T-helper 1 cell (primary cell): Measurements from ENCODE around the gene RAB11B.
"Not testable (repeated sequence)": the region's sequence is repeated elsewhere in the genome, so short reads cannot be mapped to it uniquely, and the experiment has no call there.

Experiments used
- DNase-seq, 5 donors: peaks; one replicate each; pipeline ENCODE4 v3.0.0-alpha.2; 2012 to 2020
- total RNA-seq, 4 donors: gene quantifications; one replicate each; lab custom pipeline; 2026; lab: John Stamatoyannopoulos, UW

The RAB11B gene
- total RNA-seq, result 20.2 to 25.4 (median 22.2) reads per million in 4 donors

DNA sequence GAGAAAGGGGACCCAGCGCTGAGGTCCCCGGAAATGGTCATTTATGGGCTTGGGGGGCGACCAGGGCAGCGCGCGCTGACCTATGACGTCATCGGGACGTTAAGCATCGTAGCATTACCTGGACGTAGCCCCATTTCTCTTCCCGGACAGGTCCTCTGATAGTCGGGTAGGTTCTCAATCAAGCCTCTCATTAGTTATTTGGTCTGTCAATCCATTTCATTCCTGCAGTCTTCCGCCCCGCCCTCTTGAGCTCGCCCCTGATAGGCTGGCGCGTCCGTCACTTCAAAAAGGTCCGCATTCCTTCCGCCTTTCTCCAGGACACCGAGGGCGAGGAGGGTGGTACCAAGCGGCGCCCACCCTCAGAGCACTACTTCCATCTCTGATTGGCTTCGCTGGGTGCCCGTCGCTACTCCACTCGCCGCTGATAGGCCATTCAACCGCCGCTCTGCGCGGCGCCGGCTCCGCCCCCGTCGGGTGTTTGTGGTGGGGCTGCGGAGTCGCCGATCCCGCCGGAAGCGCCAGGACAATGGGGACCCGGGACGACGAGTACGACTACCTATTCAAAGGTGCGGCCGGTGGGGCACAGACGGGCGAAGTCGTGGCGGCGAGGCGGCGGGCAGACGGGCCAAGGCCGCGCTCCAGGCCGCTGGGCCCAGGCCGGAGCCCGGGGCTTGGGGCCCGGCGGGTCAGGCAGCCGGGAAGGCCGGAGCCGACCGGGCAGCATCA lies at the start of gene RAB11B:
TSS of gene RAB11B (plus strand) at position 470 of the 726 bp plus-strand sequence. CDS start at position 527, 57 bp downstream.
- peak; percentile 96 to 100 (median 97) for DNase-seq

DNA sequence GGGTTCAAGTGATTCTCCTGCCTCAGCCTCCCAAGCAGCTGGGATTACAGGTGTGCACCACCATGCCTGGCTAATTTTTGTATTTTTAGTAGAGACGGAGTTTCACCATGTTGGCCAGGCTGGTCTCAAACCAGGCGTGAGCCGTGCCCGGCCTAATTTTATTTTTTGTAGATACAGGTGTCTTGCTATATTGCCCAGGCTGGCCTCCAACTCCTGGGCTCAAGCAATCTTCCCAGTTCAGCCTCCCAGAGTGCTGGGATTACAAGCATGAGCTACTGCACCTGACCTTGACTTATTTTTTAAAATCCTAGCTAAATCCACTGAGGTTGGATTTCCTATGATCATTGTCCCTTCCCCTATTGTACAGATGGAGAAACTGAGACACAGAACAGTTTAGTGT lies 48.7 kb upstream of the RAB11B start:
- DNase-seq, result not testable (repeated sequence)

DNA sequence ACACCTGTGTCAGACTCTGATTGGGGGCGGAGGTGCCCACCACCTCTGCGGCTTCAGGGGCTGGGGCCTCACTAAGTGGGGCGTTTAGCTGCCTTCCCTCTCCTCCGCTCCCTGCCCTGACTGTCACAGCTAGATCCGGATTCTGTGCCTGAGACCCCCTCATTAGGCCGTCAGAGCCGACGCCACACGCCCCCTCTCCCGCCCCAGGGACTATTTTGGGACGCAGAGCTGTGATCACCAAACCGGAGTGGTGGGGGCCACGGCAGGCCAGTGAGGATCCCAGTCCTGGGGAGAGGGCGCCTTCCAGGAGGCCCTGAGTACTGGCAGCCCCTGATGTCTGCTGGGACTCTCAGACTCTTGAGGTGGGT lies 47.9 kb upstream of the RAB11B start:
- no peak for DNase-seq

DNA sequence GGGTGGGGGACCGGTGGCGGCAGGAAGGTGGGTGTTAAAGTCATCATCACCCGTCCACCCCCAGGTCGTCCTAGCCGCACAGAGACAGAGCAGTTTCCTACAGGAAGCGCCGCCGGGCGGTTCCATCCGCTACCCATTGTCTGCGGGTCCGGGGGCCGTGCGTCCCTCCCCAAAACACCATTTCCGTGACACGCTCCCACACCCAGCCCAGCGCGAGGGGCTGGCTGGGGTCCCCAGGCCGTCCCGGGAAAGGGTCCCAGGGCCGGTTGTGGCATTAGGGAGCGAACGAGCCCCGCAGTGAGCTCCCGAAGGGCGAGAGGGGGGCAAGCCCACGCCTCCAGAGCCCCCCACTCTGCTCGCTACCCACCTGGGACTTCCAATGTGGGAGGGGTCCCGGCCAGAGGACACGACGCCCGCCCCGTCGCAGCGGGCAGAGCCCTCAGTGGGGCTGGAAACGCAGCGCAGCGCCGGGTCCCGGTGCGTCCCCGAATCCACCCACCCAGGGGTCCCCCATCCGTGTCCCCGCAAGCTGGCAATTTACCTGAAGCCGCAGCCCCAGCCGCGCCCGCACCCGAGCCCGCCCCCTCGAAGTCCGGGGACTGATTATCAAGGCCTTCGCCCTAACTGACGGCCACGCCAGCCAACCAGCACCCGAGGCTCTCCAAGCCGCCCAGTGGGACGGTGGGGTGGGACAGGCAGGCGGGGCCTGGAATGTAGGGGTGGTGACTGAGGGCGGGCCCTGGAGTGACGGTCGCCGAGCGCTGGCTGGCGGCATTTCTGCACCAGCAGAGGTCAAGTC lies 47.3 kb upstream of the RAB11B start, which contains the start of gene KANK3:
TSS of gene KANK3 (minus strand) at position 579 of the 799 bp plus-strand sequence. CDS start 5,434 bp downstream, outside the sequence.
- DNase-seq, result peak; percentile 80 to 95 (median 87)

DNA sequence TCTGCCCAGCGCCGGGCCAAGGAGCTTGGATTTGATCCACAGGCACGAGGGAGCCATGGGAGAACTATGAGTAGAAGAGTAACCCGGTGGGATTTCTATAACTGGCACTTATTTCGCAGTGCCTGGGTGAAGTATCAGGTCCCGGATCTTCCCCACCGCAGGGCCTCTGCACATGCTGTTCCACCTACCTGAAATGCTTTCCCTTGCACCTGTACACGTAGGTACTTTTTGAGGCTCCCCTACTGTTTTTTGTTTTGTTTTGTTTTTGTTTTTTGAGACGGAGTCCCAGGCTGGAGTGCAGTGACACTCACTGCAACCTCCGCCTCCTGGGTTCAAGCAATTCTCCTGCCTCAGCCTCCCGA lies 46.7 kb upstream of the RAB11B start:
- DNase-seq, result no peak

DNA sequence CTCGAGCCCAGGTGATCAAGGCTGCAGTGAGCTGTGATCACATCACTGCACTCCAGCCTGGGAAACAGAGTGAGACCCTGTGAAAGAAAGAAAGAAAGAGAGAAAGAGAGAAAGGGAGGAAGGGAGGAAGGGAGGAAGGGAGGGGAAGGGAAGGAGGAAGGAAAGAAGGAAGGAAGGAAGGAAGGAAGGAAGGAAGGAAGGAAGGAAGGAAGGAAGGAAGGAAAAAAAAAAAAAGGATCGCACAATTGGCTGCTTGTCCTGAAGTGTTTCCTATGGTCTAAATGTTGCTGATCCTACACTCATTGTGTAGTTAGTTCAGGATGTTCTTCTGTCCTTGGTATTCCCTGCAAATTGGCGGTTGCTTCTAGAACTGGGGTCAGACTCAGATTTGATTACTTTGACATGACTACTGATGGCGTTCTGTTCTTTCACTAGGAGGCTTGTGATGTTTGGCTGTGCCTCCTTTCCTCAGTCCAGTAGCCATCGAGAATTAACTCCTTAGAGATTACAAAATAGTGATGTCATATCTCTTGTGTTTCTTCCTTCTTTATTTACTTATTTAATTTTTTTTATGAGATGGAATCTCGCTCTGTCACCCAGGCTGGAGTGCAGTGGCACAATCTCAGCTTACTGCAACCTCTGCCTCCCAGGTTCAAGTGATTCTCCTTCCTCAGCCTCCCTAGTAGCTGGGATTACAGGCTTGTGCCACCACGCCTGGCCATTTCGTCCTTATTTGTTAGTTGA lies 40.4 kb upstream of the RAB11B start:
- not testable (repeated sequence) for DNase-seq

DNA sequence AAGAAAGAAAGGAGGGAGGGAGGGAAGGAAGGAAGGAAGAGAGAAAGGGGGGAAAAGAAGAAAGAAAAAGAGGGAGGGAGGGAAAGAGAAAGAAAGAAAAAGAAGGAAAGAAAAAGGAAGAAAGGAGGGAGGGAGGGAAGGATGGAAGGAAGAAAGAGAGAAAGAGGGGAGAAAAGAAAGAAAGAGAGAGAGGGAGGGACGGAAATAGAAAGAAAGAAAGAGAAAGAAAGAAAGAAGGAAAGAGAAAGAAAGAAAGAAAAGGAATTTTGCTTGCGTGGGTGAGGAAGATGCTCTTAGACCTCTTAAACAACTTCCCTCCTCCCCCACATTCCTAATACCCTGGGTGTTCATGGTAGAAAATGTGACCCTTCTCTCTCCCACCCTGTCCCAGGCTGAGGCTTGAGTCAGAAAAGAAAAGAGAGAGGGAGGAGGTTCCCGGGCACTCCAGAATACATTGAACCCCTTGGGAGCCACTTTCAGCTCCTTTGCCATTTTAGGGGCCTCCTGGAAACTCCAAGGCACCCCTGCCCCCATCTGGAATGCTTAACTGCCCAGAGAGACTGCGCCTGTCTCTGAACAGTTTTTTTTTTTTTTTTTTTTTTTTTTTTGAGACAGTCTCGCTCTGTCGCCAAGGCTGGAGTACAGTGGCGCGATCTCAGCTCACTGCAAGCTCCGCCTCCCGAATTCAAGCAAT lies 37.9 kb upstream of the RAB11B start:
- no peak for DNase-seq

DNA sequence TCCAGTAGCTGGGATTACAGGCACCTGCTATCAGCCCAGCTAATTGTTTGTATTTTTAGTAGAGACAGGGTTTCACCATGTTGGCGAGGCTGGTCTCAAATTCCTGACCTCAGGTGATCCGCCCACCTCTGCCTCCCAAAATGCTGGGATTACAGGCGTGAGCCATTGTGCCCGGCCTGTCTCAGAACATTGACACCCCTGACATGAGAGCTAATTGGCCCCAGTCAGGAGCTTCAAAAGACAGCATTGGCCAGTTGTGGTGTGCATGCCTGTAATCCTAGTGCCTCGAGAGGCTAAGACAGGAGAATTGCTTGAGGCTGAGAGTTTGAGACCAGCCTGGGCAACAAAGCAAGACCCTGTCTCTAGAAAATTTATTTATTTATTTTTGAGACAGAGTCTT lies 37.3 kb upstream of the RAB11B start:
- not testable (repeated sequence) for DNase-seq

DNA sequence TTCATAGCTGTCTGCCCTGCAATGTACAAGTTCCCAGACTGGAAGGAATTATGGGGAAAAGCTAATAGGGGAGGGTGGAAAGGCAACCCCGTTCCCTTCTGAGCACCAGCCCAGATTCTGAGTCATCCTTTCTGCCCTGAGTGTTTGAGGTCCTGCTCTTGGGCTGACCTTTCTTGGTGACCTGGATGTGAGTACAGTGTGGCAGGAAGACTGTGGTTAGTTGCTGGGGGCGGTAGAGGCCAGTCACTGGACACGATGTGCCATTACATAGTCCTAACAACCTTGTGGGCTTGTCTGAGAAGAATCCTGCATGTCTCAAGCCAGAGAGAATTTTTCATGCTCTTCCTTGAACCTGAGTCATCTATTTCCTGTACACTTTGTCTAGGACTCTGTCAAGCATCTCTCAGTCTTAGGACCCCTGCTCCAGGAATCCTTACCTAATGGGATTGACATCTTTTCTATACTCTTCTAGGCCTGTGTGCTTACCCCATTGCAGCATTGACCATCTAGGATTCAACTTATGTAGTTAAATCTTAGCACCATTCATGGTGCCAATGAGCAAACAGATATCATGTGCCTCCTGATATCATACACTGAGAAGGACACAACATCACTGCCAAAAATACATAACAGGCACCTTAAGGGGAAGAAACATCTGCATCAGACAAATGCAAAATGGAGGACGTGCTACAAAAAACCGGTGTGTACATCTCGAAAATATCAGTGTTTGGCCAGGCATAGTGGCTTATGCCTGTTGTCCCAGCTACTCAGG lies 34.3 kb upstream of the RAB11B start:
- no peak for DNase-seq

DNA sequence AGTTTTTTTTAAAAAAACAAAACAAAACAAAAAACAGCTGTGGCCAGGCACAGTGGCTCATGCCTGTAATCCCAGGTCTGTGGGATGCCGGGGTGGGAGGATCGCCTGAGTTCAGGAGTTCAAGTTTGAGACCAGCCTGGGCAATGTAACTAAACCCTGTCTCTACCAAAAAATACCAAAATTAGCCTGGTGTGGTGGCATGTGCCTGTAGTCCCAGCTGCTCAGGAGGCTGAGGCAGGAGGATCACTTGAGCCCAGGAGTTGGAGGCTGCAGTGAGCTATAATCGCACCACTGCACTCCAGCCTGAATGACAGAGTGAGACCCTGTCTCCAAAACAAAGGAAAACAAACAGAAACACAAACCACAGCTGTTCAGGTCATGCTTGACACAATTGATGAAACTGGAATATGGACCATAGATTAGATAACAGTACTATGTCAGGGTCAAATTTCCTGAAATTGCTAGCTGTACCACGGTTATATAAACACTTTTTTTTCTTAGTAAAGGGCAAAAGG lies 33.1 kb upstream of the RAB11B start:
- DNase-seq, result no peak

DNA sequence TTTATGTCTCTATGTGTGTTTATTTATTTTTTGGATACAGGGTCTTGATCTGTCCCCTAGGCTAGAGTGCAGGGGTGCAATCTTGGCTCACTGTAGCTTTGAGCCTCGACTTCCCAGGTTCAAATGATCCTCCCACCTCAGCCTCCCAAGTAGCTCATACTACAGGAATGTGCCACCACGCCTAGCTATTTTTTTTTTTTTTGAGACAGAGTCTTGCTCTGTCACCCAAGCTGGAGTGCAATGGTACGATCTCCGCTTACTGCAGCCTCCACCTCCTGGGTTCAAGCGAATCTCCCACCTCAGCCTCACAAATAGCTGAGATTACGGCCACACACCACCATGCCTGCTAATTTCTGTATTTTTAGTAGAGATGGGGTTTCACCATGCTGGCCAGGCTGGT lies 31.2 kb upstream of the RAB11B start:
- no peak for DNase-seq

DNA sequence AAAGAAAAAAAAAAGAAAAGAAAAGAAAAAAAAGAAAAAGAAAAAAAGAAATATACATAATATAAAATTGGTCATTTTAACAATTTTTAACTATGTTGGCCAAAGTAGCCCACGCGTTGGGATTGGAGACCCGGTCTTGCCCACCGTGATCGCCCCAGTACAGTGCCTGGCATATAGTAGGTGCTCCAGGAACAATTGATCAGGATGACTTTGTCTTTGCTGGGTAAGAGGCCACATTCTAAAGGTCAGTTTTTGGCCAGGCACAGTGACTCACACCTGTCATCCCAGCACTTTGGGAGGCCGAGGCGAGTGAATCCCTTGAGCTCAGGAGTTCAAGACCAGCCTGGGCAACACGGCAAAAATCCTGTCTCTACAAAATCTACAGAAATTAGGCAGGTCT lies 30.0 kb upstream of the RAB11B start:
- DNase-seq, result no peak

DNA sequence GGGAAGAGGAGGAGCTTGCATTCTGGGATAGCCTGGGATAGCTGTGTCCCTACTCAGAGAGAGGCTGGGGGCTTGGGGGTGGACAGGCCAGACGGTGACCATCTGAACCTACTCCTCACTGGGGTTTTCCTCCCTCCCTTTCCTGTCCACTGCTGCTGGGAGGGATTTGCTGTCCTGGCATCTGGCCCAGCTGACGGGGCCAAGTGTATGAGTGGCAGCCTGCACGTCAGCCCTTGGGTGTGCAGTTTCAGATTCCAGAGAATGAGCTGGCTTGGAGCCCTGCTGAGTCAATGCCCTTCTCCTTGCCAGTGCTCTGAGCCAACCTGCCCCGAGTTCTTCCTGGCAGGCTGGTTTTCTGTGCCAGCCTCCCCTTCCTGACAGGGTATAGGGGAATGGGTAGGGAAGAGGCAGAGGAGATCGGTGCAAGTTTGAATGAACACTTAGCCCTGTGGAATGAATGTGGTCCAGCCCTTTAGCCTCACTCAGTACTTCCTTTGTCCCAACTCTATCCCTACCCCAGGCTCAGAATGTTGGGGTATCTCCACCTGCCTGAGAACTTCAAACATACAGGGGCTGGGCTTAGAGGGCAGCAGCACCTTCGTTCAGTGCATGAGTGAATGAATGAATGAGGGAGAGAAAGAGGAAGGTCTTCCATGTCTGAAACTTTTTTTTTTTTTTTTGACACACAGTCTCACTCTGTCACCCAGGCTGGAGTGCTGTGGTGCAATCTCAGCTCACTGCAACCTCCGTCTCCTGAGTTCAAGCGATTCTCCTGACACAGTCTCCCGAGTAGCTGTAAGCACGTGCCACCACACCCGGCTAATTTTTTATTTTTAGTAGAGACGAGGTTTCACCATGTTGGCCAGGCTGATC lies 28.0 kb upstream of the RAB11B start:
- DNase-seq, result no peak

DNA sequence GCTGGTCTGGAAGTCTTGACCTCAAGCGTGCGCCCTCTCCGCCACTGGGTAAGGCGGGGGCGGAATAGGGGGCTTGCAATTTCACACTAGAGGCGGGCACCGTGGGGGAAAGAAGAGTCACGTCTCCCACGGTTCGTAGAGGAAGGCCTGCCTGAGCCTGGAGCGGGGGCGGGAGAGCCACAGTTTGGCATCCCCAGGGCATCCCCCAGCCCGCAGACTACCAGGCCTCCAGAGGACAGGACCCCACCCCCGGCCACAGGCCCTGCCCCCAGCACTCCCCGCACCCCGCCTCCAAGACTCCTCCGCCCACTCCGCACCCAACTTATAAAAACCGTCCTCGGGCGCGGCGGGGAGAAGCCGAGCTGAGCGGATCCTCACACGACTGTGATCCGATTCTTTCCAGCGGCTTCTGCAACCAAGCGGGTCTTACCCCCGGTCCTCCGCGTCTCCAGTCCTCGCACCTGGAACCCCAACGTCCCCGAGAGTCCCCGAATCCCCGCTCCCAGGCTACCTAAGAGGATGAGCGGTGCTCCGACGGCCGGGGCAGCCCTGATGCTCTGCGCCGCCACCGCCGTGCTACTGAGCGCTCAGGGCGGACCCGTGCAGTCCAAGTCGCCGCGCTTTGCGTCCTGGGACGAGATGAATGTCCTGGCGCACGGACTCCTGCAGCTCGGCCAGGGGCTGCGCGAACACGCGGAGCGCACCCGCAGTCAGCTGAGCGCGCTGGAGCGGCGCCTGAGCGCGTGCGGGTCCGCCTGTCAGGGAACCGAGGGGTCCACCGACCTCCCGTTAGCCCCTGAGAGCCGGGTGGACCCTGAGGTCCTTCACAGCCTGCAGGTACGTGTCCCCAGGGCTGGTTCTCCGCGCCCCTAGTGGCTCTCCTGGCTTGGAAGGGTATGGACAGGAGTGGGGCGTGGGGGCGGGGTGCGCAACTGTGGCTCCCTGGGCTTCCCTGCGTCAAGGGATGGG lies 26.1 kb upstream of the RAB11B start, which contains the start of gene ANGPTL4:
TSS of gene ANGPTL4 (plus strand) at position 353 of the 969 bp plus-strand sequence. CDS start at position 520, 167 bp downstream.
- peak in 2 of 5 donors; percentile 16 to 45 for DNase-seq

DNA sequence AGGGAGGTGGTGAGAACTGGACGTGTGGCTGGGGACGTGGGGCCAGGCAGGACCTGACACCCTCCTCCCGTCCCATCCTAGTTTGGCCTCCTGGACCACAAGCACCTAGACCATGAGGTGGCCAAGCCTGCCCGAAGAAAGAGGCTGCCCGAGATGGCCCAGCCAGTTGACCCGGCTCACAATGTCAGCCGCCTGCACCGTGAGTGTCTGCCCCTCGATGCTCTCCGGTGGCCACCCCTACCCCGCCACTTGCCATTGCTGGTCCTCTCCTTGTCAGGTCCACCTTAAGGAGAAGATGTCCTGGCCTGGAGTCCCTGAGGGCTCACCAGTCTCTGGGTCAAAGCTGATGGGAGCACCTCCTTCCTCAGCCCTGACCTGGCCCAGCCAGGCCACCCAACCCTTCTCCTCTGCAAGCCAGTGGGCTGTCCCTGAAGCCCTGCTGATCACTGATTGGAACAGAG lies 24.0 kb upstream of the RAB11B start:
- no peak for DNase-seq

DNA sequence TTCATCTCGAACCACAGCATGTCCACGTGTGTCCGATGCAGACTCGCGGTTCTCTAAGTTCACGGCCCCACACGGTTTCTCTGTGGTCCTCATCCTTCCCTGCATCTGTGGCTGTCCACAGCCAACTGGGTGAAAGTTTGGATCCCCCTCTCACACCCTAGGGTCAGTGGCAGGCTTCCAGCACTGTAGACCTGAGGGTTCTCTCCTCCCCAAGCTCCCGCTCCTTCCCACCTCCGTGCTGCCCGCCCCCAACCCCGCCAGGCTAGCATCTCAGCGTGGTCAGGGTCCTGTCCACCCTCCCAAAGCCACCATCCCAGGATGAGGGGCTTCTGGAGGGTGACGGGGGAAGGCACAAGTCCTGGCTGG lies 23.2 kb upstream of the RAB11B start:
- DNase-seq, result no peak

DNA sequence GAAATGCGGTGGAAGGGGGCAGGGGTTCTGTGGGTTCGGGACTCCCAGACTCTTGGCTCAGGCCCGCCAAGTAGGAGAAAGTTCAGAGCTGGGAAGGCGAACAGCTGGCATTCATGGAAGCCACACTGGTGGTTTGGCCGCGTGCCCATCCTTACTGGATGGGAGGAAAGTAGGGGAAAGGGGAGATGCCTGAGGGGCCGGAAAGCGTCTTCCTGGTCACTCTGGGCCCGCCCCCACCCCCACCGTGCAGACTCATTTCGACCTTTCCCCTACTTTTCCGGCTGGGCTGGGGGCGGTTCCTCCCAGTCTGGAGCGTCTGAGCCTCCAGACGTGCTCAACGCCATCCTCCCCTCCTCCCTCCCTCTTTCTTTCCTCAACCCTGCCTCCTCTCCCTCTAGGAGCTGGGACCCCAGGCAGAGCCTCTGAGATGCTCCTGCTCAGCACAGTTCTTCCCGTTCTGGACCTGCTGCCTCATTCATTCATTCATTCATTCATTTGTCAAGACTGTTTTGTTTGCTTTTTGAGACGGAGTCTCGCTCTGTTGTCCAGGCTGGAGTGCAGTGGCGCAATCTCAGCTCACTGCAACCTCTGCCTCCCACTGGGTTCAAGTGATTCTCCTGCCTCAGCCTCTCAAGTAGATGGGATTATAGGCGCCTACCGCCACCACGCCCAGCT lies 22.7 kb upstream of the RAB11B start:
- DNase-seq, result no peak
